ENCODE results near the gene QTRT2.

QTRT2 gene

DNA sequence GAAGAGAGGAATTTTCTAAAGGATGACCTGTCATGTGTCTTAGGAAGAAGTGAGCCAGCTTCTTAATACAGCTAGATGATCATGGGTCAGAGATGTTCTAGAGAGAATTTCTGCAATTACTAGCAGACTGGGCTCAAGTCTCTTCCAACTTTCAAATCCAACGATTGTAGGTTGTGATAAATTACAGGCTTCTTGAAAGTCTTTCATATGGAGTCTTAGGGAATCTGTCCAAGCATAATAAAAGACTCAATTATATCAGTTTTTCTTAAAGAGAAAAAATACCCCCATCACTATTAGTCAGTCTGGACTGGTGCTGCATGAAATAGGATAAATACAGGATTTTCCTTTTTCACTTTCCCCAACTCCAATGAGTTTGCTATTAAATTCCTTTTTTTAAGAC is 63.2 kb downstream of the QTRT2 start:
- in situ Hi-C loops (cut with HindIII; ENCODE audit: low sequenced_read_pairs): loop anchor here (5.0 kb wide), 1 partner anchor 77 kb away; no protein-coding TSS in a partner anchor

DNA sequence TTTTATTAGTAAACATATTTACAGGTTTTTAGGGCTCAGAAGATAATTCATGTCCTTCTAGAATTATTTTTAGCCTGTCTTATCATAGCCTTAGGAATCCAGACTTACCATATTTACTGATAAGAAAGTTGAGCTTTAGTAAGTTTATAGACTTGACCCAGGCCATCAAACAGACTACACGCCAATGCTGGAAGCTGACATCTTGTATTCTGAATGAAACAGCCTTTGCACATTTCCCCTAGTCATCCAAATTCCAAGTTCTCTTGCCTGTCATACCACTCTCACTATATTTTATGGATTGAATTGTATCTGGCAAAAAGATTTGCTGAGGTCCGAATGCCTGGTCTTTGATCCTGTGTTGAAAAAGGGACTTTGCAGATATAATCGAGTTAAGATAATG is 63.7 kb downstream of the QTRT2 start:
- in situ Hi-C loops (cut with HindIII; ENCODE audit: low sequenced_read_pairs): loop anchor here (5.0 kb wide), 1 partner anchor 78 kb away; no protein-coding TSS in a partner anchor

DNA sequence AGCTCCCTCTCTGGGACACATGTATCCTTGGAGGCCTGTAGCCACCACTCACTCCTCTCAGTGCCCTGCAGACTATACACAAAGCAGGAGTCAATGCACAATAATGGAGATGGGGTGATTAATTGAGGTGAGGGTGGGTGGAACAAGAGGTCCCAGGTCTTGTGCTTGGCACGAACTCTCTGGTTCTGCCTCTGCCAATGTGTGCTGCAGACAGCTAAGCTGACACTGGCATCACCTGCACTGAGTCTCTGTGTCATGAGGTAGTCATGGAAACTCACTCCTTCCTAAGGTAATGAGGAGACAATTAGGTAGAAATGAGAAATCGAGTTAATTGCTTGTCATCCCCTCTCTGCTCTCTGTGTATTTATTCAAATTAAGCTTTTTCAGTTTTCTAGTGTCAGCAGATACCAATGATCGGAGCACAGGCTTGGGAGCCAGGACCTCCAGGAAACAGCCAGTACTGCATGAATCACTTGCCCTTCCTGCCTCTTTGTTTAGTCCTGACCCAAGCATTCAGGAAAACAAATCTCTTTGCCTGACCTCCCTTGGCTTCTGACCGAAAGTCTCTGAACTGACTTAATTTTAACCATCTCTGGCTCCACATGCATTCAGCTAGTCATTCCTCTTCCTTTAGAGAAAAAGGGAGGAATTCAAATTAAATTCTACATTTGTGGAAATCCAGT is 65.6 kb downstream of the QTRT2 start:
- in situ Hi-C loops (cut with HindIII; ENCODE audit: low sequenced_read_pairs): loop anchor here (5.0 kb wide), 1 partner anchor 80 kb away; no protein-coding TSS in a partner anchor

DNA sequence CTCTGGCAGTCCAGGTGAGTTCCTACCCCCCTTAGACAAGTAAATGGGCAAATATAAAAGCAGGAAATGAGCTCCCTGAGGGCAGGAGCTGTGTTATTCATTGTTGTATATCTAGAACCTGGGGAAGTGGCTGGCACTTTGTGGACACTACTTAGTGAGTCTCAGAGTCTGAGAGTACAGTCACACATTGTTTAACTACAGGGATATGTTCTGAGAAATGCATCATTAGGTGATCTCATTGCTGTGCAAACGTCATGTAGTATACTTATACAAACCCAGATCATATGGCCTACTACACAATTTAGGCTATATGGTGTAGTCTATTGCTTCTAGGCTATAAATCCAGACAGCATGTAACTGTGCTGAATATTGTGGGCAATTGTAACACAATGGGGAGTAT is 69.9 kb downstream of the QTRT2 start:
- in situ Hi-C loops (cut with HindIII; ENCODE audit: low sequenced_read_pairs): no loop called here

DNA sequence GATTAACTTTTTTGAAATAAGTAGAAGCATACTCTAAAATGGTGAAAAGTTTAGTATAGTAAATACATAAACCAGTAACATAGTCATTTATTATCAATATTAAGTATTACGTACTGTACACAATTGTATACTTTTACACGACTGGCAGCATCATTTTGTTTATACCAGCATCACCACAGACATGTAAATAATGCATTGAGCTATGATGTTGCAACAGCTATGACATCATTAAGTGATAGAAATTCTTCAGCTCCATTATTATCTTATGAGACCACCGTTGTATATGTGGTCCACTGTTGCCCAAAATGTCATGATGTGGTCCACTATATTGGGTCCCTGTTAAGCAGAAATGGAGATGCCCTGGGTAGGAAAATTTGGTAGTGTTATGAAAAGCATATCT is 71.0 kb downstream of the QTRT2 start:
- in situ Hi-C loops (cut with HindIII; ENCODE audit: low sequenced_read_pairs): no loop called here

DNA sequence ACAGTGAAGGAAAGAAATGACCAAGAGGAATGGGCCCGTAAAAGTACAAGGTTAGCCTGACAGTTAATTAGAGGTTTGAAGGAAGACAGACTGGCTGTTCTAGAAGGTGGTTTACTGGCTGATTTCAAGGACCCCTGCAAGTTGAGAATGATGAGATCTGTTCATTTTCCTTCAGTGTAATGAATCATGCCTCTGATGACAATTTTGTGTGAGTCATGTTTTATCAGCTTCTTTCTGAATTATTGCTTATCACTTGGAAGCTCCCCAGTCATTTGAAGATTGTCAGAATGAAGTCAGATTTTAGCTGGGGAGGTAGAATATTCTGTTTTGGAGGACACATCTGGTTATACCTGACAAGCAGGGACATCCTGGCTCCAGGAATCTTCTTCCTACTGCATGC is 71.7 kb downstream of the QTRT2 start:
- in situ Hi-C loops (cut with HindIII; ENCODE audit: low sequenced_read_pairs): no loop called here

DNA sequence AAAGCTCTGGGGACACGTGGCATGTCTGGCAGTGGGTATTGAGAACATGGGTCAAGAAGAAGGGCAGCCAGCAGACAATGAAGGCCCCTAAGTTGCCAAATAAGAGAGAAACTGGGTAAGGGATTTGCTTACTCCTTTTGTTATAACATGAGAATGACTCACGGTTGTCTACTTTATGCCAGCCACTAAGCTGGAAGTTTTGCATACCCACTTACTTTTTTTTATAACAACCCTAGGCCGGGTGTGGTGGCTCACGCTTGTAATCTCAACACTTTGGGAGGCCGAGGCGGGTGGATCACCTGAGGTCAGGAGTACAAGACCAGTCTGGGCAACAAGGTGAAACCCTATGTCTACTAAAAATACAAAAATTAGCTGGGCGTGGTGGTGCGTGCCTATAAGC is 72.3 kb downstream of the QTRT2 start:
- in situ Hi-C loops (cut with HindIII; ENCODE audit: low sequenced_read_pairs): no loop called here

DNA sequence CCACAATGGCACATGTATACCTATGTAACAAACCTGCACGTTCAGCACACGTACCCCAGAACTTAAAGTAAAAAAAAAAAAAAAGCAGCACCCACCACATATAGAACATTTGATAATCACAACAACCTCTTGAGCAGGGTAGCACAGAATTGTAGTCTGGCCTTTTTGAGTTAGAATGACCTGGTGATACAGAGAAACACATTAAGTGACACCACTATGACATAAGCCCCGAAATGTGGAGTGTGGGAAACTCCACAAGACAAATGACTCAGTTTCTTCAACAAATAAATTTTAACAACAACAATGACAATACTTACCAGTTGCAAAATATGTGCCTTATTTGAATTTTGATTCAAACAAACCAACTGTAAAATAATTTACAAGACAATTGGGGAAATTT is 76.0 kb downstream of the QTRT2 start:
- in situ Hi-C loops (cut with HindIII; ENCODE audit: low sequenced_read_pairs): no loop called here

DNA sequence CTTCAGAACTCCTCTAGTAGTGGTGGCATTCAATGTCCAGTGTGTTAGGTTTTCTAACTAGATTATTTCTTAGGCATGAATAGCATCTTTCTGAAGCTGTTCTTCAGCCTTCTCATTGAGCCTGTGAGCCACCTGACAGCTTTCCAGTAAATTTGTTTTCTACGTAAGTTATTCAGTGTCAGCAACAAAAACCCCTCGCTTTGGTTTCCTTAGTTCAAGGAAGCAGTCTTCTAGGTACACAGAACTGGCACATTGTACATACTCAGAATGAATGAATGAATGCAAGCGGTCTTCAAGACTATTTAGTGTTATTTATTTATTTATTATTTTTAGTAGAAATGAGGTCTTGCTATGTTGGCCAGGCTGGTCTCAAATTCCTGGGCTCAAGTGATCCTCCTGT is 77.4 kb downstream of the QTRT2 start:
- in situ Hi-C loops (cut with HindIII; ENCODE audit: low sequenced_read_pairs): no loop called here

All from endothelial cell of hepatic sinusoid (primary cell).